Fibroblast of lung (primary cell): Measurements from ENCODE around the gene CORO2A.

Experiments
- EZH2 ChIP-seq: IDR thresholded peaks from 2 replicates; pipeline ENCODE4 v1.5.1; 2012; ENCODE audit warnings: low read length, control low read depth, mild to moderate bottlenecking; ENCODE audit errors: missing control alignments
- TF ChIP-seq, protein P1 (sequence below), 2 donors: IDR thresholded peaks in 1 of 2; conservative IDR thresholded peaks in 1 of 2; 1 replicate in 1 of 2; 2 replicates in 1 of 2; pipeline ENCODE4 v1.5.1; 2011 to 2012; ENCODE audit warnings: low read length in 2 of 2, control low read depth in 1 of 2, inconsistent platforms in 1 of 2, low read depth in 1 of 2, mild to moderate bottlenecking in 1 of 2

- TF ChIP-seq, protein P1, sequence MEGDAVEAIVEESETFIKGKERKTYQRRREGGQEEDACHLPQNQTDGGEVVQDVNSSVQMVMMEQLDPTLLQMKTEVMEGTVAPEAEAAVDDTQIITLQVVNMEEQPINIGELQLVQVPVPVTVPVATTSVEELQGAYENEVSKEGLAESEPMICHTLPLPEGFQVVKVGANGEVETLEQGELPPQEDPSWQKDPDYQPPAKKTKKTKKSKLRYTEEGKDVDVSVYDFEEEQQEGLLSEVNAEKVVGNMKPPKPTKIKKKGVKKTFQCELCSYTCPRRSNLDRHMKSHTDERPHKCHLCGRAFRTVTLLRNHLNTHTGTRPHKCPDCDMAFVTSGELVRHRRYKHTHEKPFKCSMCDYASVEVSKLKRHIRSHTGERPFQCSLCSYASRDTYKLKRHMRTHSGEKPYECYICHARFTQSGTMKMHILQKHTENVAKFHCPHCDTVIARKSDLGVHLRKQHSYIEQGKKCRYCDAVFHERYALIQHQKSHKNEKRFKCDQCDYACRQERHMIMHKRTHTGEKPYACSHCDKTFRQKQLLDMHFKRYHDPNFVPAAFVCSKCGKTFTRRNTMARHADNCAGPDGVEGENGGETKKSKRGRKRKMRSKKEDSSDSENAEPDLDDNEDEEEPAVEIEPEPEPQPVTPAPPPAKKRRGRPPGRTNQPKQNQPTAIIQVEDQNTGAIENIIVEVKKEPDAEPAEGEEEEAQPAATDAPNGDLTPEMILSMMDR (conservative IDR thresholded peaks at IDR 0.05 in 1 of 2, IDR thresholded peaks at IDR 0.05 in 1 of 2; ENCODE audit: low read depth in 1 of 2, low read length in 2 of 2): no peak
- no peak for TF ChIP-seq EZH2
Observed at GRCh38 chr9:98154678-98155077, 37.8 kb downstream of the CORO2A start.
